ENCODE measurements around the gene CYTH4. TPM values are rescaled to one million over a fixed set of nuclear protein-coding genes. Genes with fewer than 3 reads are reported as not detected.

CYTH4 gene
- total and polyA plus RNA-seq, 4 donors = 10.5 to 84.2 (median 35.0) TPM

DNA sequence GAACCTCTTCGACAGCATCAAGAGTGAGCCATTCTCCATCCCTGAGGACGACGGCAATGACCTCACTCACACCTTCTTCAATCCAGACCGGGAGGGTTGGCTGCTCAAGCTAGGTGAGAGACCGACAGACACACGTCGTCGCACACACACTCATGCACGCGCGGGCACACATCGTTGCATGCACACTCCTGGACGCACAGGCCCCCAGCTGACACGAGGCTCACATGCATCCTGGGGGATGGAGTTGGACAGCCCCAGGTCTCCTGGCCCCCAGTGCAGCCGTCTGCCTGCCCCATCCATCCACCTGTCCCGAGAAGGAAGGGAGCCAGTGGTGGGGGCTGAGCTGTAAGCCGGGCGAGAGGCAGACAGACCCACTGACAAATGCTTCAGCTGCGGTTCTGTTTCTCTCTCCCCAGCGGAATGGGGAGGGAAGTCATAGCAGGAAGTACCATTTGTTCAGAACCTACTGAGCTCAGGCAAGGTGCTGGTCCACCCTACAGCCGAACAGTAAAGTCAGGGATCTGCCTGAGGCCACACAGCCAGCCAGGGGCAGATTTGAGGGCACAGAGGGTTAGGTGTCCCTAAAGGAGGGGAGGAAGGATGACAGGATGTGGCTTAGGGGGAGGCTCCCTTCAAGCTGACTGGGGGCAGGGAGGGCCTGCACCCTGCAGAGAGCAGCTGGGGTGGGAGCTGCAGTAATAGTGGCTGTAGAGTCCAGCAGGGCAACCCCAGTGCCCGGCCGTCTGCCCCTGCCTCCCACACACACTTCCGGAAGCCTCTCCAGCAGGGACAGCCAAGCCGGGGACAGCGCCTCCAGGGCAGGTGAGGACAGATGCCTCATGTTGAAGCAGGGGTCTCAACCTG, 27.1 kb downstream of the CYTH4 start:
- ATAC-seq (ENCODE audit: insufficient read depth, low FRiP score) (no peak), DNase-seq (no peak)
- Histone ChIP-seq H3K27ac (ENCODE audit: low read depth in 1 of 2, low read length in 1 of 2) (peak overlapping the region in 1 of 2 donors; percentile 69), H3K4me1 (ENCODE audit: control insufficient read depth in 5 of 5, insufficient read depth in 5 of 5, low read length in 5 of 5) (peaks cover 0 to 26% (median 7%) of the 10 kb centered on the region in 5 donors), H3K36me3 (ENCODE audit: control insufficient read depth in 4 of 4, insufficient read depth in 4 of 4, low read length in 4 of 4) (no peaks in the 10 kb centered on the region), H3K4me3 (no peak overlapping the region), H3K27me3 (ENCODE audit: control insufficient read depth in 3 of 3, insufficient read depth in 3 of 3, low read length in 2 of 3) (no peaks in the 10 kb centered on the region), H3K9ac (ENCODE audit: insufficient read depth in 1 of 2, low read length in 2 of 2) (no peak overlapping the region), H3K9me3 (ENCODE audit: control insufficient read depth in 4 of 4, insufficient read depth in 3 of 4, low read length in 3 of 4) (peaks cover 0 to 2% (median 0%) of the 10 kb centered on the region in 4 donors)
- TF ChIP-seq, protein P1, sequence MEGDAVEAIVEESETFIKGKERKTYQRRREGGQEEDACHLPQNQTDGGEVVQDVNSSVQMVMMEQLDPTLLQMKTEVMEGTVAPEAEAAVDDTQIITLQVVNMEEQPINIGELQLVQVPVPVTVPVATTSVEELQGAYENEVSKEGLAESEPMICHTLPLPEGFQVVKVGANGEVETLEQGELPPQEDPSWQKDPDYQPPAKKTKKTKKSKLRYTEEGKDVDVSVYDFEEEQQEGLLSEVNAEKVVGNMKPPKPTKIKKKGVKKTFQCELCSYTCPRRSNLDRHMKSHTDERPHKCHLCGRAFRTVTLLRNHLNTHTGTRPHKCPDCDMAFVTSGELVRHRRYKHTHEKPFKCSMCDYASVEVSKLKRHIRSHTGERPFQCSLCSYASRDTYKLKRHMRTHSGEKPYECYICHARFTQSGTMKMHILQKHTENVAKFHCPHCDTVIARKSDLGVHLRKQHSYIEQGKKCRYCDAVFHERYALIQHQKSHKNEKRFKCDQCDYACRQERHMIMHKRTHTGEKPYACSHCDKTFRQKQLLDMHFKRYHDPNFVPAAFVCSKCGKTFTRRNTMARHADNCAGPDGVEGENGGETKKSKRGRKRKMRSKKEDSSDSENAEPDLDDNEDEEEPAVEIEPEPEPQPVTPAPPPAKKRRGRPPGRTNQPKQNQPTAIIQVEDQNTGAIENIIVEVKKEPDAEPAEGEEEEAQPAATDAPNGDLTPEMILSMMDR (IDR thresholded peaks at IDR 0.05; ENCODE audit: control extremely low read depth, extremely low read depth) = no peak
- 59 to 61% methylated on average over 25 to 26 of the region's 26 CpGs for WGBS, 2 donors

DNA sequence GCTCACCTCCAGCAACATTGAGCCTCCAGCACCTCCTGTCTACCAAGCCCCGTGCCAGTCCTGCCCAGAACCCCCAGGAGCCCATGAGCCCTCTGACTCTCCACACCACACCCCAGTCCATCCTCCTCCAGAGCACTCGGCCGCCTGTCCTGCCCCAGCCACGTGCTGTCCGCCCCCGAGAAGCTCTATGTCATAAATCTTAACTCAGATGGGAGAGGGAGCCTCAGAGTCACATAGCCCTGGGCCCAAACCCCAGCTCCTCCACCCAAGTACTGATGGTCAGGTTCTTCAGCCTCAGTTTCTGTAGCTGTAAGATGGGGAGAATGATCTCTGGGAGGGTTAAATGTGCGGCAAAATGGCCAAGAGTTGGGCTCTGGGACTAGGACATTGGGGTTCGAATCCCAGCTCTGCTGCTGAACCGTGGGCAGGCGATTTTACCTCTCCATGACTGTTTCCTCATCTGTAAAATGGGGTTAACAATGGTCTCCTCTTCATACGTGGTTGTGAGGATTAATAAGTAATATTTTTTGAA, 27.8 kb downstream of the CYTH4 start:
- ATAC-seq (ENCODE audit: insufficient read depth, low FRiP score) (no peak), DNase-seq (no peak)
- H3K9me3 ChIP-seq (ENCODE audit: control insufficient read depth in 4 of 4, insufficient read depth in 3 of 4, low read length in 3 of 4) = peaks cover 0 to 2% (median 0%) of the 10 kb centered on the region in 4 donors
- no peak overlapping the region for H3K4me3 ChIP-seq
- H3K27ac ChIP-seq (ENCODE audit: low read depth in 1 of 2, low read length in 1 of 2) = peak overlapping the region in 1 of 2 donors; percentile 69
- H3K4me1 ChIP-seq (ENCODE audit: control insufficient read depth in 5 of 5, insufficient read depth in 5 of 5, low read length in 5 of 5) = peaks cover 0 to 30% (median 7%) of the 10 kb centered on the region in 5 donors
- no peak overlapping the region for H3K9ac ChIP-seq (ENCODE audit: insufficient read depth in 1 of 2, low read length in 2 of 2)
- TF ChIP-seq, protein P1 (IDR thresholded peaks at IDR 0.05; ENCODE audit: control extremely low read depth, extremely low read depth) = no peak
- 57 to 59% methylated on average over 11 of the region's 11 CpGs for WGBS, 2 donors
- no peaks in the 10 kb centered on the region for H3K36me3 ChIP-seq (ENCODE audit: control insufficient read depth in 4 of 4, insufficient read depth in 4 of 4, low read length in 4 of 4)
- H3K27me3 ChIP-seq (ENCODE audit: control insufficient read depth in 3 of 3, insufficient read depth in 3 of 3, low read length in 2 of 3) = no peaks in the 10 kb centered on the region

DNA sequence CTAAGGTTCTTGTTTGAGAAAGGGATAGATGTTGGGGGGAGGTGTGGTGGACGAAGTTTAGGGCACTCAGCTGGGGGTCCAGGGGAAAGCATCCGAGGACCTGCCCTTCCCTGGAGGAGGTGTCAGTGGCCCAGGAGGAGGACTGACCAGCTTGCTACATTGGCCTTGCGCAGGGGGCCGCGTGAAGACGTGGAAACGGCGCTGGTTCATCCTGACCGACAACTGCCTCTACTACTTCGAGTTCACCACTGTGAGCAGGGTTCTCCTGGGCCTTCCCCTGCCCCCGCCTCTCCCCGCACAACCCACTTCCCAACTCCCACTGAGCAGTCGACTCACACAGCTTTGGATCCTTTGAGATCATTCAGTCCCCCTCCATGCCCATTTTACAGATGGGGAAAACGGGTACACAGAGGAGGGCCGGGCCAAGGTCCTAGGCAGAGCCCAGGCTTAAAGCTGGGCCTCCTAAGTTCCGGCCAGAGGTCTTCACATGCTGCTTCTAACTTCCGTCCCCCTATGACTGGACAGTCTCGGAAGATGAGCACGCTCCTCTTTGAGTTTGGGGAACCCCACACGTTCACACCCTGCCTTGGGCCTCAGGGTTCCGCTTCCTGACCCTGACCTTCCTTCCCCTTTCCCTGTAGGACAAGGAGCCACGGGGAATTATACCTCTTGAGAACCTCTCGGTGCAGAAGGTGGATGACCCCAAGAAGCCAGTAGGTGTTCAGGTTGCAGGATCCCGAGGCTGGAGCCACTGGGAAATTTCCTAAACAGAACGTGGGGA, 28.7 kb downstream of the CYTH4 start:
- Histone ChIP-seq H3K4me1 (ENCODE audit: control insufficient read depth in 5 of 5, insufficient read depth in 5 of 5, low read length in 5 of 5) (peaks cover 0 to 30% (median 7%) of the 10 kb centered on the region in 5 donors), H3K27me3 (ENCODE audit: control insufficient read depth in 3 of 3, insufficient read depth in 3 of 3, low read length in 2 of 3) (no peaks in the 10 kb centered on the region), H3K9me3 (ENCODE audit: control insufficient read depth in 4 of 4, insufficient read depth in 3 of 4, low read length in 3 of 4) (peaks cover 0 to 2% (median 0%) of the 10 kb centered on the region in 4 donors), H3K4me3 (no peak overlapping the region), H3K36me3 (ENCODE audit: control insufficient read depth in 4 of 4, insufficient read depth in 4 of 4, low read length in 4 of 4) (no peaks in the 10 kb centered on the region), H3K27ac (ENCODE audit: low read depth in 1 of 2, low read length in 1 of 2) (peak overlapping the region in 1 of 2 donors; percentile 22), H3K9ac (ENCODE audit: insufficient read depth in 1 of 2, low read length in 2 of 2) (no peak overlapping the region)
- TF ChIP-seq, protein P1 (IDR thresholded peaks at IDR 0.05; ENCODE audit: control extremely low read depth, extremely low read depth) = no peak
- 49 to 80% methylated on average over 25 of the region's 25 CpGs for WGBS, 2 donors
- ATAC-seq (ENCODE audit: insufficient read depth, low FRiP score) (no peak), DNase-seq (no peak)
